H54 (cell line): ENCODE measurements around the gene CDC42EP4.

ENCODE experiments used
- DNase-seq: peaks from one replicate; pipeline ENCODE4 v3.0.0; 2011; ENCODE audit warnings: low spot score, mixed read lengths; ENCODE audit not compliant: insufficient read length
- FAIRE-seq: peaks from 3 replicates; lab custom pipeline; 2011; peaks lifted over from hg19 to GRCh38; lab: Jason Lieb, UNC
- POLR2A ChIP-seq: IDR thresholded peaks from 2 replicates; pipeline ENCODE4 v1.6.1; 2011; ENCODE audit warnings: low read depth, mild to moderate bottlenecking, low read length

The CDC42EP4 gene, protein sequence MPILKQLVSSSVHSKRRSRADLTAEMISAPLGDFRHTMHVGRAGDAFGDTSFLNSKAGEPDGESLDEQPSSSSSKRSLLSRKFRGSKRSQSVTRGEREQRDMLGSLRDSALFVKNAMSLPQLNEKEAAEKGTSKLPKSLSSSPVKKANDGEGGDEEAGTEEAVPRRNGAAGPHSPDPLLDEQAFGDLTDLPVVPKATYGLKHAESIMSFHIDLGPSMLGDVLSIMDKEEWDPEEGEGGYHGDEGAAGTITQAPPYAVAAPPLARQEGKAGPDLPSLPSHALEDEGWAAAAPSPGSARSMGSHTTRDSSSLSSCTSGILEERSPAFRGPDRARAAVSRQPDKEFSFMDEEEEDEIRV

DNA sequence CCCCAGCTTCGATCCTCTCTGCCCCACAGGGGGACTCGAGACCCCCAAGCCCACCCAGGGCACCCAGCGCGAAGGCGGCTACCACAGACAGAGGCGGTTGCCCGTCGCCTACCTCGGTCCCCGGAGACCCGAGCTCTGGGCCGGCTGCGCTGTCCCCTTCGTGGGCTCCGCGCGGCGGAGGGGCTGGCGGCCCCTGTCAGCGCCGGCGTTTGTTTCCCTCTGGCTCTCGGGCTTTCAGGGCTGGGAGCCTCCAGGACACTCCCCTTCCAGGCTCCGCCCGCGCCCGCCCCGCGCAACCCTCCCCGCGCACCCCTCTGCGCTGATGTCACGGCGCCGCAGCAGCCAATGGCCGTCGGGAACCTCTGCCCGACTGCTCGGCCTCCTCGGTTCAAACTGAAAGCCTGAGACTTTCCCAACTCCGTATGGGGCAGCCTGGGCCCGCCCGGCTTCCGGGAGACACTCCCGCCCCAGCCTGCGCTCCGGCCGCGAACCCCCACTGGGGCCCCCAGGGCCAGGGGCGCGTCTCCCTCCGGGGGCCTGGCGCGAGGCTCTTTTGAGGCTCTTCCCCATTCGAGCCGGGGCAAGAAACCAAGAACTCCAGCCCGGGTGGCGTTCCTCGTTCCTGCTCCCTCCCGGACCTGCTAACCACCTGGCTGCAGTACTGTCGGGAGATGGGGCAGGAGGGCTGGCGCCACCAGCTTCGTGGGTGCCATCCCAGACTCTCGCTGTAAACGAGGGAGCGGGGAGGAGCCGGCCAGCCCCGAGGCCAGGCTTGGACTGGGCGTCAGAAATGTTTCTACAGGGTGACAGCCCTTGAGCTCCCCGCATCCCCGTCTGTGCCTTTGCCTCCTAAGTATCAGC is at the start of gene CDC42EP4:
TSS of gene CDC42EP4 (minus strand) at position 221 of the 861 bp plus-strand sequence. CDS start 25,501 bp downstream, outside the sequence.
- DNase-seq (peak; percentile 96), FAIRE-seq (no peak)
- TF ChIP-seq POLR2A: peak; percentile 85

DNA sequence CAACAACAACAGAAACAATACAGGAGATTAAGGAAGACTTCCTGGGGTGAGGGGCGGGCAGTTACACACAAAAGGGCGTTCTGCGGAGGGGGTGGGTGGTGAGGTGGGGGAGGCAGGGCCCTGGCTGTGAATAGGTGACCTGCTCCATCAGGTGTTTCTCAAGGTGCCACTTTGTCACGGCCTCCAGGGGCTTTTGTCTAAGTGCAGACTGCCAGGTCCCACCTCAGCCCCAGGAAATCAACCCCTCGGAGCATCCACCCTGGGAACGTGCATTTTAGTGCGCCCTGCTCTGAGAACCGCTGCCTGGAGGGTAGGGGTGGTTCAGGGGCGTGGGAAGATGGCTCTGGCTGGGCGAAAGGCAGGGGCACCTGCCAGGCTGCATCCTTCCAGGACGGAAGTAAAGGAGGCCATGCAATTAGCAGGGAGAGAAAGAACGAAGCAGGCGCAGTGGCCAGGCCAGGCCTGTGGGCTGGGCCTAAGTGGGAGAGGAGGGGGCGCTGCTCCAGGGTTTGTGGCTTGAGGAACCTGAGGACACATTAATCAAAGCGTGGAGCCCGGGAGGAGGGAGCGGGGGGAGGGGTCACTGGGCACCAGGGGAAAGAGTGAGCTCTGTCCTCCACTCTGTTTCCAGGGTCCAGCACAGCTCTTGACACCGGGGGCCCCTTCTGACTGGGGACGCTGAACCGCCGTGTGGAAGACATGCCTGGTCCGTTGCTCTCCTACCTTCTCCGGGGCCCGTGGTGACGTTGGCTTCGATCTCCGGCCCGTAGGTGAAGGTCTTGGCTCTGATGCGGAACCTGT is 49.4 kb upstream of the CDC42EP4 start:
- no peak for TF ChIP-seq POLR2A
- DNase-seq (no peak), FAIRE-seq (no peak)

DNA sequence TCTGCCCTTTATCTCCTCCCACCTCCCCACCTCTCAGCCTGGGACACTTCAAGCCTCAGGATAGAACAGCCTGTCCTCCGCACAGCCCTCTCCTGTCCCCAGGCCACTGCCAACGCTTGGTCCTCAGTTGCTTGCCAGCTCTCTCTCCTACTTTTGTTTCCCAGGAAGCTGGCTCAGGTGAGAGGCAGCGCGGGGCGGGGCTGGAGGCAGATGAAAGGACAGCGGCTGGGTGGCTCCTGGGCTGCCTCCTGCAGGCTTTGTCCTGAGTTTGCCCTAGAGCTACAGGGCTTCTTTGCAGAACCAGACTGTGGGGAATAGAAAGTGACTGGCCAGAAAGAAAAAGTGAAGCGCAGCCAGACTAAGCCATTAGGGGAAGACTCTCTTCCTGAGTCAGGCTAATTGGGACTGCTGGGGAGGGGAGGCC is 48.2 kb upstream of the CDC42EP4 start:
- no peak for DNase-seq
- FAIRE-seq: no peak
- TF ChIP-seq POLR2A: no peak

DNA sequence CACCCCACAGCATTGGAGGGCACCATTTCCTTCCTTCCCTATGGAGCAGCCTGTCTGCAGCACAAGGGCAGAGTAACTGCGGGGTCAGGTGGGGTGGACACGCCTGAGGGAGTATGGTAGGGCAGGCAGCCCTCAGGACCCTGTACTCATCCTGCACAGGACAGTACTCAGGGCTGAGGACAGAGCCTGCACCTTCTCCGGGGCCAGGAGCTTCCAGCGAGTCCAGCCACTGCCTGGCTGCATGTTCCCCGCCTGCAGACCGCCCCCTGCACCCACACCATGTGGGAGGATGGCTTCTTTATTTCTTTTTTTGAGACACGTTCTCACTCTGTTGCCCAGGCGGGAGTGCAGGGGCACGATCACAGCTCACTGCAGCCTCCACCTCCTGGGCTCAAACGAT is 47.6 kb upstream of the CDC42EP4 start:
- TF ChIP-seq POLR2A: no peak
- DNase-seq (no peak), FAIRE-seq (no peak)

DNA sequence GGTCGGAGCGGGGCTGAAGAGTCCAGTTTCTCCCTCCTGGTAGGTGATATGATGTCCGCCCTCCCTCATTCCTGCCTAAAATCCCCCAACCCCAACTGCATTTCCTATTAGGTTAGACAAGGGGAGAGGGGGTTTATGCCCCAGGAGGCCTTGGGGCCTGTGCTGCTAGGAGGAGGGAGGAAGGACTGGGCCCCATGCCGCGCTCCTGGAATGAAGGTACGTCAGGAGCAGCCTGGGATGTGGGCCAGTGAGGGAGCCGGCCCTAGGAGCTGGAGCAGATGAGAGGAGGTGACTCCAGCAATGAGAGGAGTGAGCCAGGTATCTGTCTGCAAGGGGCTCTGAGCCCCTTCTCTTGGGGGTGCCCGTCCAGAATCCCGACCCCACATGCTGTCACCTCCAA is 46.9 kb upstream of the CDC42EP4 start:
- TF ChIP-seq POLR2A: no peak
- DNase-seq (no peak), FAIRE-seq (no peak)

DNA sequence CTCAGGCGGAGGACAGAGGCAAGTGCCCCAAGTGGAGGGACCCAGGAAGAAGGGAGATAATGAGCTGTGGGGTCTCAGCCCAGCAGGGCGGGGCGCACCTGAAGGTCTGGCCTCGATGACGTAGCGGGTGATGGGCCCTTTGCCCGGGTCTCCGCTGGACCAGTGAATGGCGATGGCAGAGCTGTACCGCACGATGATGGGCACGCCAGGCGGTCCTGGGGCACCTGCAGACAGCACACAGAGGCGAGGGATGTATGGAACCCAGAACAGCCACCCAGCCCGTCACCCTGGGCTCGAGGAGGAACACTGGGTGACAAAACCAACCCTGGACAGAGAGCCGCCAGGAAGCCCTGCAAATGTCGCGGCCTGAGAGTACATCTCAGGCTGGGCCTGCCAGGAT is 46.2 kb upstream of the CDC42EP4 start:
- TF ChIP-seq POLR2A: no peak
- DNase-seq (no peak), FAIRE-seq (no peak)

DNA sequence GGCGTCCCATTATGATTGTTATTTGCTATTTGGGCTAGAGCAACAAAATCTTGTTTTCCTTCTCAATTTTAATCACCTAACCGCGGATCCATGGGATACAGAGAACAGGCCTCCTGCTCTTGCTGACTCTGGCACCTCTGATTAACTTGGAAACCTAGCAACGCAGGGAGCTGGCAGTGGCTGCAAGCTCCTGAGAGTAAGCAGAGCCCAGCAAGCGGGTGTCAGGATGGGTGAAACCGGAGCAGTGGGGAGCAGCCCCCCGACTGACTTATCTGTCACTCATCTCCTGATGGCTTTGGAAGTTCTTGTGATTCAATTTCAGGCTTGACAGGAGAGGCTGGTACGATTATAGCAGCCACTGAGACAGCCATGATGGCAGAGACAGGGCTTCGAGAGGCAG is 45.5 kb upstream of the CDC42EP4 start:
- TF ChIP-seq POLR2A: no peak
- FAIRE-seq: no peak
- DNase-seq: no peak

DNA sequence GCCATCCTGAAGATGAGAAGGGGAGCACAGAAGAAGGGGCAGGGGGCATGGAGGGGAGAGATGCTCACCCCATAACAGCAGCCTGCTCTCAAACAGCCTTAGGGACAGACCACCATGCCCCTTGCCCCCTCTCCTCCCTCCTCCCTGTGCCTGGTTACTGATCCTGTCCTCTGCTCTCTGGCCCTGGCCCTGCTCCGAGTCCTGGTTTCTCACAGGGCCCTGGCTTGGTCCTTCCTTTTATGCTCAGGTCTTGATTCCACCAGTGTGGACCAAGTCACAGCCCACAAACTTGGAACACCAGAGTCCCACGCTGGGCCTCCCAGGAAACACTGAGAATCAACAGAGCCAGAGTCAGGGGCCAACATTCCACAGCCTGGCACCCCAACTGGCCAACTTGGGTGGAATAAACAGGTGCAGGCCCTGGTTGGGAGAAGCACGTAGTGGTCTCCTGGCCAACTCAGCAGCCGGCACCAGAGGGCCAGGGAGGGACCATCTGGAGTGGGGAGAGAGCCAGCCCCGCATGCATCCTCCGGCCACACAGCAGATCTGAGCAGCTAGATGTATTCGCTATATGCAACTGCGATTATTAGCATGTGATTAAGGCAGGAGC is 44.9 kb upstream of the CDC42EP4 start:
- TF ChIP-seq POLR2A: no peak
- no peak for DNase-seq
- no peak for FAIRE-seq

DNA sequence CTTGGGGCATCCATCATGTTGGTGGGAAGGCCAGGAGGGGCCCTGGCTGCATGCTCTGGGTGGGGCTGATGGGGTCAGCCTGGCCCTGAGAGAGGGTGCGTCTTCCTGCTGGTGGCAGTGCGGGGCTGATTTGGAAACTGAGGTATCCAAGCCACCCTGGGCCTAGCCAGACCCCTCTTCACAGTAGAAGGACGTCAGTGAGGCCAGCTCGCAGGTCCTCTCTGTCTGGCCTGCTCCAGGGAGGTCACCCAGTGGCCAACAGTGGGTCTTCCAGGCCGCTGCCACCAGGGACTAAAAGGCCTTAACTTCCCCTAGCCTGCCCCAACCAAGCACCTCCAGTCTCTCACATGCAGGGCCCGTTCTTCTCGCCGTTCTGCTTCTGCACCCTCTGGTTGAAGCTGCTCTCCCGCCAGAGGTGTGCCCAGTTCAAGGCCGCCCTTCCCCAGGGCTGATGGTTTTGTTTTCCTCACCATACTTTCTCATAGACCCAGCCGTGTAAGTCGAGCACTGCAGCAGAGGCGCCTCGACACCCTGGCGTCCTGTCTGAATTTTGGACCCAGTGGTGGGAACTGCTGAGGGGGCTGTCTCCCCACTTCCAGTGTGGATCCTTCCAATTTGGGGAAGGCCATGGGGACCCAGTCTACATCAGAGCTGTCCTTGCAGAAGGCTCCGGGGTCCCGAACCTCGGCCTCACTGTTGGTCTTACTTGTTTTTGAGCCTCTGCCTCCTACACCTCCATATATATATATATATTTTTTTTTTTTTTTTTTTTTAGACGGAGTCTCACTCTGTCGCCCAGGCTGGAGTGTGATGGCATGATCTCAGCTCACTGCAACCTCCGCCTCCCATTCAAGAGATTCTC is 42.9 kb upstream of the CDC42EP4 start:
- no peak for DNase-seq
- no peak for FAIRE-seq
- no peak for TF ChIP-seq POLR2A

DNA sequence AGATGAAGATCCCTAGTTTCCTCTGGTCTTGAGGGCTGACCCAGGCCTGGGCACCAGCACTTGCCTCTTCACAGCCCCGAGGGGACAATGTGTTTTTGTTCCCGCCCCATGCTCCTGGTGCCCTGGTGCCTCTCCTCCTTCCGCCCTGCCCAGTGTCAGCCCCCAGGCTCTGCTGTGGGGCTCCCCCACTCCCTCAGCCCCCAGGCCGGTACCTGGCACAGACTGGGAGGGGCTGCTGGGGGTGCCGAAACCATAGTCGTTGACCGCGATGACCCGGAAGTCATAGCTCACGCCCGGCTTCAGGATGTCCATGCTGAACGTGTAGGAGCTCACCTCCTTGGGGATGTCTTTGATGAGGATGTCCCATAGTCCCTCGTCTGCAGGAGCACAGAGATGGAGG is 40.5 kb upstream of the CDC42EP4 start:
- TF ChIP-seq POLR2A: no peak
- DNase-seq (no peak), FAIRE-seq (no peak)

DNA sequence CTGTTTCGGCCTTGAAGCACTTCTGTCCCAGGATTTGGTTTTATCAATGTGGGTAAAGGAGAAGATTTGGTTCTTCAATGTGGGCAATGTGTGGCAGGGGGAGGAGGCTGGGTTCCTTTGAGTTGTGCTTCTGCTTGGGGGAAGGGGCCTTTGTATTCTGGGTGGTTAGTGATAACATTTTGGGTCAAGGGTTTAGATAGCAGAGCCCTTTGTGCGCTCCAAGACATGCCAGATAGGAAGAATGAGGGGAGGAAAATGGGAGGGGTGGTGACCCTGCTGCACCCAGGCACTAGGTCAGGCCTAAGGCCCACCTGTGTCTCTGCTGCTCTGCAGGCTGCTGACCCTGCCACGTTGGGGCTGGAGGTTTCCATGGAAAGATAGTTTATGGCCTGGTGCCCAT is 40.0 kb upstream of the CDC42EP4 start:
- DNase-seq (no peak), FAIRE-seq (no peak)
- no peak for TF ChIP-seq POLR2A

DNA sequence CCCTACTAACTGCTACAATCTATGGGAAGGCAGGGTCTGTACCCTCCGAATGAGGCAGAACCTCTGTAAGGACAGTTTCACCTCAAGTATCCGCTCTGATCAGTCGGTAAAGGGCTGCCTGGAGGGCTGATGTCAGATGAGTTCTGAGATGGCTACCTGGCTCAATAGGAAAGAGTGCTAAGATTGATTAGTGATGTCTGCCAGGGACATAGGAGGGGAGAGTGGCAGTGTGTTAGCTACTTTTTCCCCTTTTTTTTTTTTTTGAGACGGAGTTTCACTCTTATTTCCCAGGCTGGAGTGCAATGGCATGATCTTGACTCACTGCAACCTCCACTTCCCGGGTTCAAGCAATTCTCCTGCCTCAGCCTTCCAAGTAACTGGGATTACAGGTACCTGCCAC is 39.1 kb upstream of the CDC42EP4 start:
- no peak for FAIRE-seq
- TF ChIP-seq POLR2A: no peak

More for the DNA sequence above, 39.1 kb upstream of the CDC42EP4 start:
- no peak for DNase-seq
